Ovary (tissue), 9 donors: ENCODE data around the gene TCP11L1. TPM values are rescaled to one million over a fixed set of nuclear protein-coding genes. Genes with fewer than 3 reads are reported as not detected.

Experiments used
- DNase-seq, 5 donors: peaks; one replicate each; pipeline ENCODE4 v3.0.0-alpha.2; 2019 to 2020
- H3K27ac ChIP-seq, 2 donors: fragments of 200-600 bp; one replicate each; pipeline versions ENCODE4 v1.5.1 to v1.8.0; 2019 to 2022
- H3K27me3 ChIP-seq: fragments of 200-600 bp; one replicate; pipeline ENCODE4 v1.8.0; 2022
- H3K36me3 ChIP-seq: fragments of 200-600 bp; sonication (generic); one replicate; pipeline ENCODE4 v1.5.1; 2019
- H3K4me1 ChIP-seq: one replicate; pipeline ENCODE4 v1.8.1; 2013; ENCODE audit warnings: mild to moderate bottlenecking, moderate library complexity; ENCODE audit not compliant: insufficient read depth
- H3K4me3 ChIP-seq: fragments of 200-600 bp; sonication (generic); one replicate; pipeline ENCODE4 v1.5.1; 2017
- H3K9me3 ChIP-seq, 2 donors: fragments of 200-600 bp in 1 of 2; sonication (generic) in 1 of 2; one replicate each; pipeline versions ENCODE4 v1.5.1 to v1.8.1; 2013 to 2019; ENCODE audit warnings: mild to moderate bottlenecking in 1 of 2, moderate library complexity in 1 of 2
- EP300 ChIP-seq: sonication (generic); formaldehyde crosslinking; IDR thresholded peaks from one replicate; pipeline ENCODE4 v1.6.1; 2017; ENCODE audit warnings: antibody characterized with exemption
- POLR2A ChIP-seq: fragments of 450-650 bp; IDR thresholded peaks from one replicate; pipeline ENCODE4 v1.6.1; 2017; ENCODE audit warnings: antibody characterized with exemption, mild to moderate bottlenecking, moderate library complexity
- WGBS, 3 donors: extraction: QIAGEN DNeasy Blood & Tissue Kit in 1 of 3; methylation state at CpG; one replicate each; pipeline versions ENCODE4 v1.1.5 to v1.1.7; 2013 to 2017; 5-methylcytosine and 5-hydroxymethylcytosine counted together
- intact Hi-C, 4 donors: fragments of 100-400 bp; cut with DNase I; formaldehyde crosslinking; loops; one replicate each; pipeline versions ENCODE4 v1.11.0 to v1.15.1; 2022 to 2023
- polyA plus RNA-seq, 2 donors: library from polyadenylated mRNA; stranded (reverse); fragments of 200-250 nt in 1 of 2; fragments of 350-450 nt in 1 of 2; fragmentation: Illumina TruSeq in 1 of 2; extraction: RNeasy Lipid Tissue Mini Kit (QIAGEN cat#74804) in 1 of 2; gene quantifications; one replicate each; pipeline ENCODE4 v1.2.3, GENCODE V29; 2013 to 2014
- total RNA-seq, 7 donors: library from RNA; depleted of rRNA in 2 of 7; stranded (reverse); fragments of >200 nt in 2 of 7; fragmentation: NEBNext Ultra II Directional in 3 of 7; extraction: Animal tissue kit (Norgen Biotek cat#: 25700) in 3 of 7; gene quantifications; one replicate each; pipeline versions ENCODE4 v1.1.0 to v1.2.4, GENCODE V29; 2016 to 2023
- TF ChIP-seq, protein P1 (sequence below), 3 donors: fragments of 450-650 bp in 2 of 3; fragments of 200-600 bp in 1 of 3; IDR thresholded peaks; one replicate each; pipeline versions ENCODE4 v1.5.1 to v1.8.0; 2016 to 2022; ENCODE audit warnings: antibody characterized with exemption in 3 of 3, mild to moderate bottlenecking in 1 of 3
- donor health status: DM: no; HTN: no; CAD: no; lungs with moderate emphysema.
- donor health status: DM: no; HTN: no; CAD: no.
- donor health status: Bipolar disorder and iron deficiency.
- donor health status: DM: yes; HTN: yes; CAD: no.
- donor health status: DM: no; HTN: no; CAD: no.
- donor health status: DM: yes; HTN: yes; CAD: no.

The TCP11L1 gene
- total and polyA plus RNA-seq, 9 donors = 4.4 to 23.4 (median 14.3) TPM

GRCh38 chr11:33017965-33018364 is 21.4 kb upstream of the TCP11L1 start:
- 98 to 99% (median 98%) methylated on average over 3 of the region's 3 CpGs for WGBS, 3 donors
- no peak for DNase-seq
- no peak overlapping the region for H3K27ac ChIP-seq
- H3K27me3 ChIP-seq = no peaks in the 10 kb centered on the region
- H3K36me3 ChIP-seq = no peaks in the 10 kb centered on the region
- intact Hi-C loops = no loop called here
- H3K4me3 ChIP-seq = no peak overlapping the region
- no peaks in the 10 kb centered on the region for H3K9me3 ChIP-seq
- TF ChIP-seq, protein P1, sequence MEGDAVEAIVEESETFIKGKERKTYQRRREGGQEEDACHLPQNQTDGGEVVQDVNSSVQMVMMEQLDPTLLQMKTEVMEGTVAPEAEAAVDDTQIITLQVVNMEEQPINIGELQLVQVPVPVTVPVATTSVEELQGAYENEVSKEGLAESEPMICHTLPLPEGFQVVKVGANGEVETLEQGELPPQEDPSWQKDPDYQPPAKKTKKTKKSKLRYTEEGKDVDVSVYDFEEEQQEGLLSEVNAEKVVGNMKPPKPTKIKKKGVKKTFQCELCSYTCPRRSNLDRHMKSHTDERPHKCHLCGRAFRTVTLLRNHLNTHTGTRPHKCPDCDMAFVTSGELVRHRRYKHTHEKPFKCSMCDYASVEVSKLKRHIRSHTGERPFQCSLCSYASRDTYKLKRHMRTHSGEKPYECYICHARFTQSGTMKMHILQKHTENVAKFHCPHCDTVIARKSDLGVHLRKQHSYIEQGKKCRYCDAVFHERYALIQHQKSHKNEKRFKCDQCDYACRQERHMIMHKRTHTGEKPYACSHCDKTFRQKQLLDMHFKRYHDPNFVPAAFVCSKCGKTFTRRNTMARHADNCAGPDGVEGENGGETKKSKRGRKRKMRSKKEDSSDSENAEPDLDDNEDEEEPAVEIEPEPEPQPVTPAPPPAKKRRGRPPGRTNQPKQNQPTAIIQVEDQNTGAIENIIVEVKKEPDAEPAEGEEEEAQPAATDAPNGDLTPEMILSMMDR (IDR thresholded peaks at IDR 0.05) = no peak
- H3K4me1 ChIP-seq = peaks cover 3% of the 10 kb centered on the region

DNA sequence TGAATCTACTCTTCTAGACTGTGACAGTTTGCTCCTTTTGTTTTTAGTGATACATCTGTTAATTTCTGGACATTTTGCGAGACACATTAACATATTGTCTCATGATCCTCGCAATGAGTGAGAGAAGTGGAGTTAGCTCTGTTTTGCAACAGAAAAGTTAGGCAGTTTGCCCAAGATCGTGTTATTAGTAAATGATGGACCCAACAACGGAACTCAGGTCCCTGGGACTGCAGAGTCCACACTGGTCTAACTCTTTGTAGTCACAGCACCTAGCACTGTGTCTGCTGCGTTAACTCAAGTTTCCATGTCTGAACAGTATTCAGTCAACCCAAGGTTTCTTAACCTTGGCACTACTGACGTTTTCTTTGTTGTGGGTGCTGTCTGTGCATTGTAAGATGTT is 20.5 kb upstream of the TCP11L1 start:
- no peak for DNase-seq
- TF ChIP-seq EP300 (no peak), POLR2A (no peak)
- TF ChIP-seq, protein P1 (IDR thresholded peaks at IDR 0.05) = no peak
- Histone ChIP-seq H3K4me1 (peaks cover 3% of the 10 kb centered on the region), H3K27me3 (no peaks in the 10 kb centered on the region), H3K27ac (no peak overlapping the region), H3K9me3 (no peaks in the 10 kb centered on the region), H3K4me3 (no peak overlapping the region), H3K36me3 (no peaks in the 10 kb centered on the region)
- 81 to 92% (median 86%) methylated on average over 6 of the region's 6 CpGs for WGBS, 3 donors
- intact Hi-C loops = no loop called here

DNA sequence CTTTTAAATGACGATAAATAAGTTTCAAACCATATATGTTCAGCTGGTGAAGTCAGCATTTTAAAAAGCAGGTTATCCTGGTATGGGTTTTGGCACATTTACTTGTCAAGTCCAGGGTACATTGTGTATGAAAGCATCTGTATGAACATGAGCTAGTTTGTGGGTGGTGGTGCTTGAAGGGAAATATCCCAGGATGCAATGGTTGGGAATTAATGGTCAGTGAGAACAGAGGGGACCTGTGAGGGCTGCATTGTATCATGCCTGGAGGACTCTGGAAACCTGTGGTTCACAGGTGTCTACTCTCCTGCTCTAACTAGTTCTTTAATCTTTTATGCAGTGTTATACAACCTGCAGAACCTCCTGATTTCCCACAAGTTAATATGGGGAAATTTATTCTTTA is 17.9 kb upstream of the TCP11L1 start:
- 93 to 98% (median 98%) methylated on average over 1 of the region's 1 CpG for WGBS, 3 donors
- H3K27me3 ChIP-seq = no peaks in the 10 kb centered on the region
- no peak overlapping the region for H3K27ac ChIP-seq
- intact Hi-C loops = no loop called here
- no peak for DNase-seq
- no peak overlapping the region for H3K4me3 ChIP-seq
- no peaks in the 10 kb centered on the region for H3K4me1 ChIP-seq
- no peaks in the 10 kb centered on the region for H3K9me3 ChIP-seq
- TF ChIP-seq POLR2A (no peak), EP300 (no peak)
- TF ChIP-seq, protein P1 (IDR thresholded peaks at IDR 0.05) = no peak
- no peaks in the 10 kb centered on the region for H3K36me3 ChIP-seq

DNA sequence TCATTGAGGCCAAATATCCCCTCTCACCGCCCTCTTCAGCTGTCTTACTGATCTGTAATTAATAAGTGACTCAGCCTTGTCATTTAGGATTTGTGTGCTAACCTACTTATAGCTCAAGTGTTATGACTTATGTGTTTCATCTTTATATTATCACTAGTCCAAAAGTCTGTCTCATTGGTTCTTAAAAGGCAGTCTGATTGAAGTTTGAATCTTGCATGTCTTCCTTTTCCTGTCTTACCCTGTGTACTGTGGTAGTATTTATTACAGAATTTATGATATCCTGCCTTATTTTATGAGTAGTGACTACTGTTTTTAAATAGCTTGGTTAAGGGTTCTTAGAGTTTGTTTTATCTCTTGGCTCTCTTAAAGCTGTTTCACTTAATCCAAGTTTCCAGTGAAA is 17.4 kb upstream of the TCP11L1 start:
- WGBS, 3 donors = 88 to 100% (median 98%) methylated on average over 1 of the region's 1 CpG
- TF ChIP-seq EP300 = no peak
- no peak for TF ChIP-seq POLR2A
- TF ChIP-seq, protein P1 (IDR thresholded peaks at IDR 0.05) = no peak
- H3K27ac ChIP-seq = no peak overlapping the region
- no peaks in the 10 kb centered on the region for H3K36me3 ChIP-seq
- H3K9me3 ChIP-seq = no peaks in the 10 kb centered on the region
- DNase-seq = no peak
- no peaks in the 10 kb centered on the region for H3K27me3 ChIP-seq
- intact Hi-C loops = no loop called here
- no peak overlapping the region for H3K4me3 ChIP-seq
- H3K4me1 ChIP-seq = no peaks in the 10 kb centered on the region

DNA sequence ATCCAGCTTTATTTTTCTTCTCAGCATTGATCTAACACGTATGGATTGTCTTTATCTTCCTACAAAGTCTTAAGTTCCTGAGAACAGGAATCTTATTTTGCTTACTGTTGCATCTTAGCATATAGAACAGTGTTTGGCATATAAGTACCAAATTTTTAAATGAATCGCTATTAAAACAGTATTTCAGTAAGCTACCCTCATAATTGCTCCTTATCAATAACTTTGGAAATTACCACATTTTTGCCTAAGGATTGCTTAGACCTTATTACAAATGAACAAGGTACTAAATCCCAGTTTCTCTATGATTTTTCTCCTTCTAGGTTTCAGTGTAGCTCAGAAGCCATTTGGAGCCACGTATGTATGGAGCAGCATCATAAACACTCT is 14.0 kb upstream of the TCP11L1 start:
- Histone ChIP-seq H3K4me3 (no peak overlapping the region), H3K27me3 (no peaks in the 10 kb centered on the region), H3K27ac (no peak overlapping the region), H3K36me3 (no peaks in the 10 kb centered on the region), H3K4me1 (no peaks in the 10 kb centered on the region), H3K9me3 (no peaks in the 10 kb centered on the region)
- no peak for DNase-seq
- 87 to 94% (median 91%) methylated on average over 3 of the region's 3 CpGs for WGBS, 3 donors
- intact Hi-C loops = no loop called here
- TF ChIP-seq EP300 (no peak), POLR2A (no peak)
- TF ChIP-seq, protein P1 (IDR thresholded peaks at IDR 0.05) = no peak
